Measurements from ENCODE around the gene TRIML2. TPM values are rescaled to one million over a fixed set of nuclear protein-coding genes. Genes with fewer than 3 reads are reported as not detected.

Gene TRIML2
- total RNA-seq, 1 experiment from 2014 or later = 102 TPM

- TF ChIP-seq, protein P1, sequence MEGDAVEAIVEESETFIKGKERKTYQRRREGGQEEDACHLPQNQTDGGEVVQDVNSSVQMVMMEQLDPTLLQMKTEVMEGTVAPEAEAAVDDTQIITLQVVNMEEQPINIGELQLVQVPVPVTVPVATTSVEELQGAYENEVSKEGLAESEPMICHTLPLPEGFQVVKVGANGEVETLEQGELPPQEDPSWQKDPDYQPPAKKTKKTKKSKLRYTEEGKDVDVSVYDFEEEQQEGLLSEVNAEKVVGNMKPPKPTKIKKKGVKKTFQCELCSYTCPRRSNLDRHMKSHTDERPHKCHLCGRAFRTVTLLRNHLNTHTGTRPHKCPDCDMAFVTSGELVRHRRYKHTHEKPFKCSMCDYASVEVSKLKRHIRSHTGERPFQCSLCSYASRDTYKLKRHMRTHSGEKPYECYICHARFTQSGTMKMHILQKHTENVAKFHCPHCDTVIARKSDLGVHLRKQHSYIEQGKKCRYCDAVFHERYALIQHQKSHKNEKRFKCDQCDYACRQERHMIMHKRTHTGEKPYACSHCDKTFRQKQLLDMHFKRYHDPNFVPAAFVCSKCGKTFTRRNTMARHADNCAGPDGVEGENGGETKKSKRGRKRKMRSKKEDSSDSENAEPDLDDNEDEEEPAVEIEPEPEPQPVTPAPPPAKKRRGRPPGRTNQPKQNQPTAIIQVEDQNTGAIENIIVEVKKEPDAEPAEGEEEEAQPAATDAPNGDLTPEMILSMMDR (conservative IDR thresholded peaks at IDR 0.05) = no peak
- Histone ChIP-seq H2AFZ (ENCODE audit: low read length) (no peak overlapping the region), H3K18ac (ENCODE audit: insufficient read length, low read depth, low read length) (no peak overlapping the region), H3K4ac (ENCODE audit: low read depth, low read length) (no peak overlapping the region), H3K9me3 (ENCODE audit: control insufficient read depth, low read depth, low read length) (no peaks in the 10 kb centered on the region), H2BK20ac (ENCODE audit: low read depth, low read length, poor library complexity, severe bottlenecking) (no peak overlapping the region), H3K27ac (ENCODE audit: insufficient read length, low read depth, low read length) (no peak overlapping the region), H4K8ac (replicated peaks; ENCODE audit: insufficient read length, low read depth, low read length) (no peak overlapping the region), H2BK5ac (ENCODE audit: insufficient read length, low read length) (no peak overlapping the region), H3K9ac (ENCODE audit: extremely low read depth, insufficient read length, low read length) (no peak overlapping the region), H2BK15ac (ENCODE audit: low read depth, low read length) (no peak overlapping the region), H3K79me1 (ENCODE audit: insufficient read depth, low read depth, low read length, poor library complexity, severe bottlenecking) (no peaks in the 10 kb centered on the region), H2BK12ac (ENCODE audit: insufficient read length, low read depth, low read length) (no peak overlapping the region), H4K91ac (ENCODE audit: insufficient read length, low read depth, low read length) (no peak overlapping the region), H3T11ph (ENCODE audit: low read length) (no peak overlapping the region), H3K4me2 (ENCODE audit: insufficient read depth, insufficient read length, low read length) (no peak overlapping the region), H3K4me1 (ENCODE audit: insufficient read depth, low read length) (no peaks in the 10 kb centered on the region), H3K79me2 (ENCODE audit: insufficient read depth, low read length) (no peaks in the 10 kb centered on the region), H4K20me1 (ENCODE audit: control insufficient read depth, insufficient read depth, insufficient read length) (no peaks in the 10 kb centered on the region), H2BK120ac (ENCODE audit: low read depth, low read length, poor library complexity, severe bottlenecking) (no peak overlapping the region), H3K56ac (ENCODE audit: insufficient read length, low read depth, low read length) (no peak overlapping the region), H2AK5ac (ENCODE audit: insufficient read length, low read length) (no peak overlapping the region), H3K23ac (ENCODE audit: insufficient read length, low read depth, low read length) (no peak overlapping the region), H3K23me2 (ENCODE audit: insufficient read length, low read depth, low read length, poor library complexity, severe bottlenecking) (no peaks in the 10 kb centered on the region), H3K27me3 (ENCODE audit: insufficient read depth, low read length) (no peaks in the 10 kb centered on the region), H4K5ac (ENCODE audit: insufficient read length, low read depth, low read length) (no peak overlapping the region), H3K14ac (ENCODE audit: insufficient read depth, low read length) (no peak overlapping the region)
- H3K27ac Mint-ChIP-seq = peak overlapping the region in 2 of 3 experiments; percentile 18 to 58; a peak in 2 of 7 replicates
- H3K27me3 Mint-ChIP-seq (ENCODE audit: low read depth) = no peaks in the 10 kb centered on the region
- no peak for DNase-seq
- peaks cover 0 to 4% of the 10 kb centered on the region in 2 experiments; a peak in 1 of 4 replicates for H3K4me1 Mint-ChIP-seq
- WGBS (ENCODE audit: extremely low coverage, insufficient read length, low lambda C conversion rate) = no CpG with 5 or more reads among the region's 11 CpGs
- peaks cover 18 to 22% of the 10 kb centered on the region in 2 experiments for H3K9me3 Mint-ChIP-seq
- no peak overlapping the region for H3K4me3 Mint-ChIP-seq
- H3K36me3 Mint-ChIP-seq (ENCODE audit: insufficient read depth in 1 of 3, low read depth in 3 of 3) = peaks cover 2 to 19% (median 6%) of the 10 kb centered on the region in 3 experiments; a peak in 6 of 7 replicates
These were observed 45.4 kb upstream of the TRIML2 start for GRCh38 chr4:188154668-188155405.
